ENCODE data around the gene JPH2. TPM values are rescaled to one million over a fixed set of nuclear protein-coding genes. Genes with fewer than 3 reads are reported as not detected.

The JPH2 gene
- total RNA-seq, 1 experiment from 2014 or later = 0.17 TPM

GRCh38 chr20:44160133-44160532 is 26.9 kb downstream of the JPH2 start (continued):
- TF ChIP-seq RAD21 (IDR thresholded peaks at IDR 0.05; ENCODE audit: low read depth) (no peak), SIN3A (IDR thresholded peaks at IDR 0.05; ENCODE audit: low read depth) (no peak), ATF3 (IDR thresholded peaks at IDR 0.05) (no peak), SRF (IDR thresholded peaks at IDR 0.05; ENCODE audit: low read depth) (no peak), POLR2A (IDR thresholded peaks at IDR 0.05; ENCODE audit: borderline replicate concordance, extremely low read depth, insufficient read depth, insufficient read length) (no peak)
- TF ChIP-seq, protein P1, sequence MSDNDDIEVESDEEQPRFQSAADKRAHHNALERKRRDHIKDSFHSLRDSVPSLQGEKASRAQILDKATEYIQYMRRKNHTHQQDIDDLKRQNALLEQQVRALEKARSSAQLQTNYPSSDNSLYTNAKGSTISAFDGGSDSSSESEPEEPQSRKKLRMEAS (IDR thresholded peaks at IDR 0.05) = no peak

- H3K27ac ChIP-seq (ENCODE audit: low read depth, low read length) = no peak overlapping the region
- H4K20me1 ChIP-seq (ENCODE audit: insufficient read depth) = no peaks in the 10 kb centered on the region
- H3K4me1 ChIP-seq (ENCODE audit: control insufficient read depth in 1 of 2, insufficient read depth in 2 of 2, low read length in 2 of 2) = no peaks in the 10 kb centered on the region
- no peak overlapping the region for H2AFZ ChIP-seq (ENCODE audit: low read depth, low read length, poor library complexity, severe bottlenecking)
- CTCF ChIA-PET = no interaction called here
- H3K4me3 ChIP-seq (replicated peaks in 1 of 2; ENCODE audit: low read depth in 1 of 2, low read length in 2 of 2) = no peak overlapping the region
- 0 out of 2 replicates have a peak, but pooled peaks cover 9% of the 10 kb centered on the region for H3K27me3 ChIP-seq (ENCODE audit: insufficient read depth, low read length)
- RAD21 ChIA-PET (ENCODE audit: low non-redundant PET in 1 of 2, low total read pairs in 2 of 2, uncharacterized antibody in 2 of 2, unreplicated experiment in 2 of 2) = no interaction called here
- no peak overlapping the region for H3K4me2 ChIP-seq (ENCODE audit: low read length)
- H3K9me2 ChIP-seq (ENCODE audit: insufficient read depth) = no peaks in the 10 kb centered on the region
- intact Hi-C loops (cut with micrococcal nuclease) = no loop called here
- H3K36me3 ChIP-seq (ENCODE audit: control insufficient read depth in 1 of 2, insufficient read depth in 2 of 2, low read length in 2 of 2) = no peaks in the 10 kb centered on the region
- no peak for DNase-seq (ENCODE audit: low read depth, low spot score)
- H3K9ac ChIP-seq (ENCODE audit: low read length) = no peak overlapping the region
- POLR2A ChIA-PET = no interaction called here
- H3K79me2 ChIP-seq (ENCODE audit: insufficient read depth, low read length) = no peaks in the 10 kb centered on the region
- no peak for ATAC-seq
- BruUV-seq (replicated peaks) = no TSS peak
- H3K9me3 ChIP-seq (ENCODE audit: control insufficient read depth in 1 of 2, insufficient read depth in 1 of 2, low read depth in 1 of 2, low read length in 2 of 2) = no peaks in the 10 kb centered on the region
- TF ChIP-seq, protein P2, sequence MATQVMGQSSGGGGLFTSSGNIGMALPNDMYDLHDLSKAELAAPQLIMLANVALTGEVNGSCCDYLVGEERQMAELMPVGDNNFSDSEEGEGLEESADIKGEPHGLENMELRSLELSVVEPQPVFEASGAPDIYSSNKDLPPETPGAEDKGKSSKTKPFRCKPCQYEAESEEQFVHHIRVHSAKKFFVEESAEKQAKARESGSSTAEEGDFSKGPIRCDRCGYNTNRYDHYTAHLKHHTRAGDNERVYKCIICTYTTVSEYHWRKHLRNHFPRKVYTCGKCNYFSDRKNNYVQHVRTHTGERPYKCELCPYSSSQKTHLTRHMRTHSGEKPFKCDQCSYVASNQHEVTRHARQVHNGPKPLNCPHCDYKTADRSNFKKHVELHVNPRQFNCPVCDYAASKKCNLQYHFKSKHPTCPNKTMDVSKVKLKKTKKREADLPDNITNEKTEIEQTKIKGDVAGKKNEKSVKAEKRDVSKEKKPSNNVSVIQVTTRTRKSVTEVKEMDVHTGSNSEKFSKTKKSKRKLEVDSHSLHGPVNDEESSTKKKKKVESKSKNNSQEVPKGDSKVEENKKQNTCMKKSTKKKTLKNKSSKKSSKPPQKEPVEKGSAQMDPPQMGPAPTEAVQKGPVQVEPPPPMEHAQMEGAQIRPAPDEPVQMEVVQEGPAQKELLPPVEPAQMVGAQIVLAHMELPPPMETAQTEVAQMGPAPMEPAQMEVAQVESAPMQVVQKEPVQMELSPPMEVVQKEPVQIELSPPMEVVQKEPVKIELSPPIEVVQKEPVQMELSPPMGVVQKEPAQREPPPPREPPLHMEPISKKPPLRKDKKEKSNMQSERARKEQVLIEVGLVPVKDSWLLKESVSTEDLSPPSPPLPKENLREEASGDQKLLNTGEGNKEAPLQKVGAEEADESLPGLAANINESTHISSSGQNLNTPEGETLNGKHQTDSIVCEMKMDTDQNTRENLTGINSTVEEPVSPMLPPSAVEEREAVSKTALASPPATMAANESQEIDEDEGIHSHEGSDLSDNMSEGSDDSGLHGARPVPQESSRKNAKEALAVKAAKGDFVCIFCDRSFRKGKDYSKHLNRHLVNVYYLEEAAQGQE (IDR thresholded peaks at IDR 0.05; ENCODE audit: low read depth) = no peak
- no peak for TF ChIP-seq ZNF274 (IDR thresholded peaks at IDR 0.05; ENCODE audit: low read depth, low read length)
- TF ChIP-seq, protein P3, sequence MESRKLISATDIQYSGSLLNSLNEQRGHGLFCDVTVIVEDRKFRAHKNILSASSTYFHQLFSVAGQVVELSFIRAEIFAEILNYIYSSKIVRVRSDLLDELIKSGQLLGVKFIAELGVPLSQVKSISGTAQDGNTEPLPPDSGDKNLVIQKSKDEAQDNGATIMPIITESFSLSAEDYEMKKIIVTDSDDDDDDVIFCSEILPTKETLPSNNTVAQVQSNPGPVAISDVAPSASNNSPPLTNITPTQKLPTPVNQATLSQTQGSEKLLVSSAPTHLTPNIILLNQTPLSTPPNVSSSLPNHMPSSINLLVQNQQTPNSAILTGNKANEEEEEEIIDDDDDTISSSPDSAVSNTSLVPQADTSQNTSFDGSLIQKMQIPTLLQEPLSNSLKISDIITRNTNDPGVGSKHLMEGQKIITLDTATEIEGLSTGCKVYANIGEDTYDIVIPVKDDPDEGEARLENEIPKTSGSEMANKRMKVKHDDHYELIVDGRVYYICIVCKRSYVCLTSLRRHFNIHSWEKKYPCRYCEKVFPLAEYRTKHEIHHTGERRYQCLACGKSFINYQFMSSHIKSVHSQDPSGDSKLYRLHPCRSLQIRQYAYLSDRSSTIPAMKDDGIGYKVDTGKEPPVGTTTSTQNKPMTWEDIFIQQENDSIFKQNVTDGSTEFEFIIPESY (IDR thresholded peaks at IDR 0.05; ENCODE audit: extremely low read depth, insufficient replicate concordance, low read length) = no peak
- TF ChIP-seq EZH2 (IDR thresholded peaks at IDR 0.05) = no peak
- TF ChIP-seq CEBPB (IDR thresholded peaks at IDR 0.05; ENCODE audit: low read depth) = no peak
- no peak for TF ChIP-seq EZH2phosphoT487 (IDR thresholded peaks at IDR 0.05; ENCODE audit: borderline replicate concordance)
- TF ChIP-seq JUND (IDR thresholded peaks at IDR 0.05) = no peak
- TF ChIP-seq, protein P4, sequence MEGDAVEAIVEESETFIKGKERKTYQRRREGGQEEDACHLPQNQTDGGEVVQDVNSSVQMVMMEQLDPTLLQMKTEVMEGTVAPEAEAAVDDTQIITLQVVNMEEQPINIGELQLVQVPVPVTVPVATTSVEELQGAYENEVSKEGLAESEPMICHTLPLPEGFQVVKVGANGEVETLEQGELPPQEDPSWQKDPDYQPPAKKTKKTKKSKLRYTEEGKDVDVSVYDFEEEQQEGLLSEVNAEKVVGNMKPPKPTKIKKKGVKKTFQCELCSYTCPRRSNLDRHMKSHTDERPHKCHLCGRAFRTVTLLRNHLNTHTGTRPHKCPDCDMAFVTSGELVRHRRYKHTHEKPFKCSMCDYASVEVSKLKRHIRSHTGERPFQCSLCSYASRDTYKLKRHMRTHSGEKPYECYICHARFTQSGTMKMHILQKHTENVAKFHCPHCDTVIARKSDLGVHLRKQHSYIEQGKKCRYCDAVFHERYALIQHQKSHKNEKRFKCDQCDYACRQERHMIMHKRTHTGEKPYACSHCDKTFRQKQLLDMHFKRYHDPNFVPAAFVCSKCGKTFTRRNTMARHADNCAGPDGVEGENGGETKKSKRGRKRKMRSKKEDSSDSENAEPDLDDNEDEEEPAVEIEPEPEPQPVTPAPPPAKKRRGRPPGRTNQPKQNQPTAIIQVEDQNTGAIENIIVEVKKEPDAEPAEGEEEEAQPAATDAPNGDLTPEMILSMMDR (IDR thresholded peaks at IDR 0.05 in 2 of 3, conservative IDR thresholded peaks at IDR 0.05 in 1 of 3; ENCODE audit: borderline replicate concordance in 1 of 3, insufficient read depth in 1 of 3, low read depth in 2 of 3, low read length in 2 of 3) = no peak
- no peak for TF ChIP-seq EGR1 (IDR thresholded peaks at IDR 0.05; ENCODE audit: low read depth)
- TF ChIP-seq, protein P1 (IDR thresholded peaks at IDR 0.05) = no peak
- no peak for TF ChIP-seq YY1 (IDR thresholded peaks at IDR 0.05; ENCODE audit: extremely low read depth, insufficient replicate concordance, low read depth, low read length)
- TF ChIP-seq SIN3A (IDR thresholded peaks at IDR 0.05; ENCODE audit: low read depth) = no peak
- no peak for TF ChIP-seq SP1 (IDR thresholded peaks at IDR 0.05; ENCODE audit: low read depth)
- TF ChIP-seq ZFX (IDR thresholded peaks at IDR 0.05) = no peak
- no peak for TF ChIP-seq SRF (IDR thresholded peaks at IDR 0.05; ENCODE audit: low read depth)
- no peak for TF ChIP-seq ELF1 (IDR thresholded peaks at IDR 0.05; ENCODE audit: borderline replicate concordance, low read depth)
These were observed 27.3 kb downstream of the JPH2 start for GRCh38 chr20:44159711-44160110.
